H9 (cell line): Measurements from ENCODE around the gene ASPRV1. TPM values are rescaled to one million over a fixed set of nuclear protein-coding genes. Genes with fewer than 3 reads are reported as not detected.

Source experiments
- DNase-seq: peaks from one replicate; pipeline ENCODE4 v3.0.0-alpha.2; 2017
- H2AFZ ChIP-seq: one replicate; pipeline ENCODE4 v1.6.1; 2013; ENCODE audit warnings: mild to moderate bottlenecking, low read length, control low read depth, moderate library complexity
- H2AK5ac ChIP-seq: 2 replicates; pipeline ENCODE4 v1.6.1; 2013; ENCODE audit warnings: low read length, control low read depth, mixed read lengths; ENCODE audit not compliant: insufficient read length
- H2BK120ac ChIP-seq: one replicate; pipeline ENCODE4 v1.6.1; 2013; ENCODE audit warnings: low read depth, mild to moderate bottlenecking, low read length, control low read depth, inconsistent platforms; ENCODE audit not compliant: poor library complexity, severe bottlenecking
- H2BK12ac ChIP-seq: 2 replicates; pipeline ENCODE4 v1.6.1; 2013; ENCODE audit warnings: low read length, control low read depth, mixed read lengths, low read depth; ENCODE audit not compliant: insufficient read length
- H2BK15ac ChIP-seq: 2 replicates; pipeline ENCODE4 v1.6.1; 2013; ENCODE audit warnings: low read depth, low read length, control low read depth
- H2BK20ac ChIP-seq: one replicate; pipeline ENCODE4 v1.6.1; 2013; ENCODE audit warnings: low read depth, mild to moderate bottlenecking, low read length, control low read depth, inconsistent platforms; ENCODE audit not compliant: poor library complexity, severe bottlenecking
- H2BK5ac ChIP-seq: 2 replicates; pipeline ENCODE4 v1.6.1; 2013; ENCODE audit warnings: low read length, control low read depth, mixed read lengths; ENCODE audit not compliant: insufficient read length
- H3K14ac ChIP-seq: 2 replicates; pipeline ENCODE4 v1.6.1; 2013; ENCODE audit warnings: low read length, control low read depth; ENCODE audit not compliant: insufficient read depth
- H3K18ac ChIP-seq: 2 replicates; pipeline ENCODE4 v1.6.1; 2013; ENCODE audit warnings: low read depth, mild to moderate bottlenecking, mixed read lengths, low read length, control low read depth; ENCODE audit not compliant: insufficient read length
- H3K23ac ChIP-seq: 2 replicates; pipeline ENCODE4 v1.6.1; 2013; ENCODE audit warnings: low read length, control low read depth, mixed read lengths, low read depth; ENCODE audit not compliant: insufficient read length
- H3K23me2 ChIP-seq: 2 replicates; pipeline ENCODE4 v1.6.1; 2013; ENCODE audit warnings: low read depth, mild to moderate bottlenecking, mixed read lengths, low read length, control low read depth; ENCODE audit not compliant: insufficient read length, poor library complexity, severe bottlenecking
- H3K27ac ChIP-seq: 2 replicates; pipeline ENCODE4 v1.5.1; 2013; ENCODE audit warnings: low read length, control low read depth, mixed read lengths, low read depth; ENCODE audit not compliant: insufficient read length
- H3K27me3 ChIP-seq: 2 replicates; pipeline ENCODE4 v1.6.1; 2013; ENCODE audit warnings: low read length, control low read depth, inconsistent platforms; ENCODE audit not compliant: insufficient read depth
- H3K4ac ChIP-seq: 2 replicates; pipeline ENCODE4 v1.6.1; 2013; ENCODE audit warnings: low read depth, mild to moderate bottlenecking, control low read depth, inconsistent platforms, low read length, moderate library complexity
- H3K4me1 ChIP-seq: 2 replicates; pipeline ENCODE4 v1.6.1; 2013; ENCODE audit warnings: low read length, control low read depth, inconsistent platforms; ENCODE audit not compliant: insufficient read depth
- H3K4me2 ChIP-seq: 2 replicates; pipeline ENCODE4 v1.6.1; 2013; ENCODE audit warnings: low read length, control low read depth, mixed read lengths; ENCODE audit not compliant: insufficient read length, insufficient read depth
- H3K56ac ChIP-seq: 2 replicates; pipeline ENCODE4 v1.6.1; 2013; ENCODE audit warnings: low read depth, mild to moderate bottlenecking, mixed read lengths, low read length, control low read depth; ENCODE audit not compliant: insufficient read length
- H3K79me1 ChIP-seq: 2 replicates; pipeline ENCODE4 v1.6.1; 2013; ENCODE audit warnings: low read depth, mild to moderate bottlenecking, moderate library complexity, low read length, control low read depth, inconsistent platforms; ENCODE audit not compliant: insufficient read depth, poor library complexity, severe bottlenecking
- H3K79me2 ChIP-seq: 2 replicates; pipeline ENCODE4 v1.6.1; 2013; ENCODE audit warnings: low read length, control low read depth, inconsistent platforms; ENCODE audit not compliant: insufficient read depth
- H3K9ac ChIP-seq: 2 replicates; pipeline ENCODE4 v1.6.1; 2013; ENCODE audit warnings: low read length, control low read depth, mixed read lengths; ENCODE audit not compliant: insufficient read length; ENCODE audit errors: extremely low read depth
- H3K9me3 ChIP-seq: one replicate; pipeline ENCODE4 v1.6.1; 2013; ENCODE audit warnings: low read depth, low read length, inconsistent platforms; ENCODE audit not compliant: control insufficient read depth
- H3T11ph ChIP-seq: one replicate; pipeline ENCODE4 v1.6.1; 2013; ENCODE audit warnings: mild to moderate bottlenecking, low read length, control low read depth, inconsistent platforms
- H4K20me1 ChIP-seq: one replicate; pipeline ENCODE4 v1.6.1; 2013; ENCODE audit not compliant: control insufficient read depth, insufficient read length, insufficient read depth
- H4K5ac ChIP-seq: 2 replicates; pipeline ENCODE4 v1.6.1; 2013; ENCODE audit warnings: low read depth, mild to moderate bottlenecking, mixed read lengths, low read length, control low read depth; ENCODE audit not compliant: insufficient read length
- H4K8ac ChIP-seq: replicated peaks from 2 replicates; pipeline ENCODE4 v1.6.1; 2013; ENCODE audit warnings: low read length, control low read depth, mixed read lengths, low read depth; ENCODE audit not compliant: insufficient read length
- H4K91ac ChIP-seq: 2 replicates; pipeline ENCODE4 v1.6.1; 2013; ENCODE audit warnings: low read depth, mild to moderate bottlenecking, moderate library complexity, mixed read lengths, low read length, control low read depth; ENCODE audit not compliant: insufficient read length
- H3K27ac Mint-ChIP-seq, 3 experiments: 2 replicates in 2 of 3; 3 replicates in 1 of 3; pipeline ENCODE4 v1.8.0; 2020 to 2021; ENCODE audit warnings: mixed read lengths in 3 of 3, mild to moderate bottlenecking in 1 of 3, moderate library complexity in 1 of 3
- H3K27me3 Mint-ChIP-seq: 2 replicates; pipeline ENCODE4 v1.8.0; 2021; ENCODE audit warnings: low read depth, mild to moderate bottlenecking, moderate library complexity, mixed read lengths
- H3K36me3 Mint-ChIP-seq, 3 experiments: 2 replicates in 2 of 3; 3 replicates in 1 of 3; pipeline ENCODE4 v1.8.0; 2020 to 2021; ENCODE audit warnings: low read depth in 3 of 3, mixed read lengths in 3 of 3; ENCODE audit not compliant: insufficient read depth in 1 of 3
- H3K4me1 Mint-ChIP-seq, 2 experiments: 2 replicates each; pipeline ENCODE4 v1.8.0; 2020; ENCODE audit warnings: mixed read lengths in 2 of 2
- H3K4me3 Mint-ChIP-seq, 2 experiments: 2 replicates in 1 of 2; 3 replicates in 1 of 2; pipeline ENCODE4 v1.8.0; 2020 to 2021; ENCODE audit warnings: mild to moderate bottlenecking in 2 of 2, mixed read lengths in 2 of 2, moderate library complexity in 1 of 2
- H3K9me3 Mint-ChIP-seq, 2 experiments: 2 replicates in 1 of 2; 3 replicates in 1 of 2; pipeline ENCODE4 v1.8.0; 2020; ENCODE audit warnings: mild to moderate bottlenecking in 2 of 2, mixed read lengths in 2 of 2, moderate library complexity in 1 of 2
- WGBS: extraction: QIAGEN DNeasy Blood & Tissue Kit; methylation state at CpG from one replicate; pipeline ENCODE4 v1.1.7; 2013; ENCODE audit warnings: missing lambda C conversion rate, low lambda C conversion rate, mixed read lengths; ENCODE audit not compliant: insufficient read length; ENCODE audit errors: extremely low coverage; 5-methylcytosine and 5-hydroxymethylcytosine counted together
- total RNA-seq: library from RNA; stranded (reverse); gene quantifications from 2 replicates; pipeline ENCODE4 v1.2.1, GENCODE V29; 2021
- TF ChIP-seq, protein P1 (sequence below): fragments of 200-600 bp; sonication (generic); conservative IDR thresholded peaks from 3 replicates; pipeline ENCODE4 v1.8.0; 2021; ENCODE audit warnings: antibody characterized with exemption, mild to moderate bottlenecking

Gene ASPRV1
- total RNA-seq, 1 experiment from 2014 or later, result 0.57 TPM

DNA sequence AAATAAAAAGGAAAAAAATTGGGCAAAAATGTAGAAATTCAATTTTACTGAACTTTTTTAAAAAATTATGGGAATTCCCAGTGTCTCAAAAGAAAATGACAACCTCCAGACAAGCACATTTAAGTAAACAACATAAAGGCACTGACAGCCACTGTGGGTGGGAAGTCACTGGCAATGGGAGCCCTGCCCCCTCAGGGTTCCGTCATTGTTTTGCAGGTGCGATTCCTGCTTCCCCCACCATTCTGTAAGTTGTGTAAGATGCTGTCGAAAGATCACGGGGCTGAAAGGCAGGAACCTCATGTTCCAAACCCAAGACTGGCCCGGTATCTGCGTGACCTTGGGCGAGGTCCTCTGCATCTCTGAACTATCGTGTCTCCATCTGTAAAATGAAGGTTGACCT, 15.8 kb upstream of the ASPRV1 start:
- peaks cover 15 to 22% of the 10 kb centered on the region in 2 experiments for H3K4me1 Mint-ChIP-seq
- WGBS, result no CpG with 5 or more reads among the region's 8 CpGs
- no peaks in the 10 kb centered on the region for H3K79me2 ChIP-seq

More for the DNA sequence above, 15.8 kb upstream of the ASPRV1 start:
- no peak for DNase-seq
- Histone ChIP-seq H4K91ac (no peak overlapping the region), H3K9ac (no peak overlapping the region), H2BK15ac (no peak overlapping the region), H3K4ac (no peak overlapping the region), H3K18ac (no peak overlapping the region), H4K20me1 (peaks cover 3% of the 10 kb centered on the region), H2AK5ac (no peak overlapping the region), H3K4me2 (no peak overlapping the region), H3K23me2 (no peaks in the 10 kb centered on the region), H3T11ph (no peak overlapping the region), H3K23ac (no peak overlapping the region), H3K4me1 (no peaks in the 10 kb centered on the region; the same call in 1 of the 2 replicates), H4K5ac (no peak overlapping the region), H3K56ac (no peak overlapping the region), H4K8ac (no peak overlapping the region), H2BK20ac (no peak overlapping the region), H2BK12ac (no peak overlapping the region), H2BK120ac (no peak overlapping the region), H3K14ac (no peak overlapping the region), H2BK5ac (no peak overlapping the region), H3K27ac (no peak overlapping the region), H3K27me3 (no peaks in the 10 kb centered on the region), H2AFZ (no peak overlapping the region), H3K79me1 (no peaks in the 10 kb centered on the region), H3K9me3 (no peaks in the 10 kb centered on the region)
- no peak overlapping the region for H3K4me3 Mint-ChIP-seq
- H3K36me3 Mint-ChIP-seq, result peaks cover 0 to 2% (median 0%) of the 10 kb centered on the region in 3 experiments; a peak in 1 of 7 replicates
- H3K27ac Mint-ChIP-seq, result no peak overlapping the region
- no peaks in the 10 kb centered on the region for H3K27me3 Mint-ChIP-seq
- no peaks in the 10 kb centered on the region for H3K9me3 Mint-ChIP-seq
- TF ChIP-seq, protein P1, sequence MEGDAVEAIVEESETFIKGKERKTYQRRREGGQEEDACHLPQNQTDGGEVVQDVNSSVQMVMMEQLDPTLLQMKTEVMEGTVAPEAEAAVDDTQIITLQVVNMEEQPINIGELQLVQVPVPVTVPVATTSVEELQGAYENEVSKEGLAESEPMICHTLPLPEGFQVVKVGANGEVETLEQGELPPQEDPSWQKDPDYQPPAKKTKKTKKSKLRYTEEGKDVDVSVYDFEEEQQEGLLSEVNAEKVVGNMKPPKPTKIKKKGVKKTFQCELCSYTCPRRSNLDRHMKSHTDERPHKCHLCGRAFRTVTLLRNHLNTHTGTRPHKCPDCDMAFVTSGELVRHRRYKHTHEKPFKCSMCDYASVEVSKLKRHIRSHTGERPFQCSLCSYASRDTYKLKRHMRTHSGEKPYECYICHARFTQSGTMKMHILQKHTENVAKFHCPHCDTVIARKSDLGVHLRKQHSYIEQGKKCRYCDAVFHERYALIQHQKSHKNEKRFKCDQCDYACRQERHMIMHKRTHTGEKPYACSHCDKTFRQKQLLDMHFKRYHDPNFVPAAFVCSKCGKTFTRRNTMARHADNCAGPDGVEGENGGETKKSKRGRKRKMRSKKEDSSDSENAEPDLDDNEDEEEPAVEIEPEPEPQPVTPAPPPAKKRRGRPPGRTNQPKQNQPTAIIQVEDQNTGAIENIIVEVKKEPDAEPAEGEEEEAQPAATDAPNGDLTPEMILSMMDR, result no peak
